GM19438 (cell line): ENCODE results near the gene ABITRAM.
"Not testable (repeated sequence)": the region's sequence is repeated elsewhere in the genome, so short reads cannot be mapped to it uniquely, and the experiment has no call there.

Experiments used
- ATAC-seq: cut with Tn5 transposase; IDR thresholded peaks from one replicate; pipeline ENCODE4 v1.9.1; 2021; ENCODE audit warnings: low read depth; ENCODE audit not compliant: unreplicated experiment

The ABITRAM gene, protein sequence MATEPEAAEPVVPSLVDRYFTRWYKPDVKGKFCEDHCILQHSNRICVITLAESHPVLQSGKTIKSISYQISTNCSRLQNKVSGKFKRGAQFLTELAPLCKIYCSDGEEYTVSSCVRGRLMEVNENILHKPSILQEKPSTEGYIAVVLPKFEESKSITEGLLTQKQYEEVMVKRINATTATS

GRCh38 chr9:108934323-108934893 lies at the start of gene ABITRAM:
Gene ABITRAM (plus strand): TSS chr9:108934400. CDS start chr9:108934487, 87 bp downstream.
- ATAC-seq, result peak; percentile 79

DNA sequence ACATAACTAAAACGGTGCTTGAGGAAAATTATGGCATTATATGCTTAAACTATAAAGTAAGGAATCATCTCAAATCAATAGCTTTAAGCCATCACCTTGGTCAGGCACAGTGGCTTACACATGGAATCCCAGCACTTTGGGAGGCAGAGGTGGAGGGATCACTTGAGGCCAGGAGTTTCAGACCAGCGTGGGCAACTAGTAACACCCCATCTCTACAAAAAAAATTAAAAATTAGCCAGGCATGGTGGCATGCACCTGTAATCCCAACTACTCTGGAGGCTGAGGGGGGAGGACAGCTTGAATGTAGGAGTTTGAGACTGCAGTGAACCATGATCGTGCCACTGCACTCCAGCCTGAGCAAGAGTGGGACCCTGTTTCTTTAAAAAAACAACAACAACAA lies 49.5 kb upstream of the ABITRAM start:
- no peak for ATAC-seq

DNA sequence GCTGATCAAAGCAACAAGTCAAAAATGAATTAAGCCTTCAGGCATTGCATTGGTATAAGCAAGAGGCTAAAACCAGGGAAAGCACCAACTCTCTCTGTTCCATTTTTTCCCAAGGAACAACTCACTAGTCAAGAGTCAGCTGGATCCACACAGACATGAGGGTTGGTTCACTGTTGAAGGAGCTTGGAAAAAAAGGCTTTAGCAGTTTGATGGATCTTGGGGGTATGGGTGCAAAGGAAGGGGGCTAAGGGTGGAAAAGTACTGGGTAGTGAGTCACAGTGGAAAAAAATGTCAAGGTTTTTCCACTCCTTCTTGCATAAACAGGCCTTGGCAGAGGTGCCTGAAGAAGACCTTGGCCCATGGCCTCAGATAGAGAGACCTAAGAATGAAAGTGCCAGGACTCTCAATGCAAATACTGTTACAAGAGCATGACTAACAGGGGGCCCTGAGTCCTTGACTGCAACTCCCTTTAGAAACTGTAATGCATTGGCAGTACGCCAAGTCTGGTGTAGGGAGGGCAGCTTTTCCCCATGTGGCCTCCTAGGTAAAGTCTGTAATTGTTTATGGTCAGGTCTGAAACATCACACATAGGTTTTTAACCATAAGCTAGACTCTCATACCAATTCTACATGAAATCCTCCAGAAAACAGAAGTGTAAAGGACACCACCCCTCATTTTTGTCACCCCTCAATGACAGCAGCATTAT lies 48.4 kb upstream of the ABITRAM start:
- peak; percentile 97 for ATAC-seq

DNA sequence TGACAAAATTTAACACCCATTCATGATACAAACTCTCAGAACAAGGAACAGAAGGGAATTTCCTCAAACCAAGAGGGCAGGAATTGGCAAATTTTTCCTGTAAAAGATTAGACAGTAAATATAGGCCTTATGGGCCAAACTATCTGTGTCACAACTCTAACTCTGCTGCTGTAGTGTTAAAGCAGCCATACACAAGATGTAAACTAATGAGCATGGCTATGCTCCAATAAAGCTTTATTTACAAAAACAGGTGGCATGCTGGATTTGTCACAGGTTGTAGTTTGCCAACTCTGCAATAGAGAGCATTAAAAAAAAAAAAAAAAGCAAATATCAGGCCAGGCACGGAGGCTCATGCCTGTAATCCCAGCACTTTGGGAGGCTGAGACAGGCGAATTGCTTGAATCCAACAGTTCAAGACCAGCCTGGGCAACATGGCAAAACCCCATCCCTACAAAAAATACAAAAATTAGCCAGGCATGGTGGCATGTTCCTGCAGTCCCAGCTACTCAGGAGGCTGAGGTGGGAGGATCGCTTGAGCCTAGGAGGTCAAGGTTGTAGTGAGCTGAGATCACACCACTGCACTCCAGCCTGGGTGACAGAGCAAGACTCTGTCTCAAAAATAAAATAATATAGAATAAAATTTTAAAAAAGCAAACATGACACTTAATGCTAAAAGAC lies 47.5 kb upstream of the ABITRAM start:
- not testable (repeated sequence) for ATAC-seq

DNA sequence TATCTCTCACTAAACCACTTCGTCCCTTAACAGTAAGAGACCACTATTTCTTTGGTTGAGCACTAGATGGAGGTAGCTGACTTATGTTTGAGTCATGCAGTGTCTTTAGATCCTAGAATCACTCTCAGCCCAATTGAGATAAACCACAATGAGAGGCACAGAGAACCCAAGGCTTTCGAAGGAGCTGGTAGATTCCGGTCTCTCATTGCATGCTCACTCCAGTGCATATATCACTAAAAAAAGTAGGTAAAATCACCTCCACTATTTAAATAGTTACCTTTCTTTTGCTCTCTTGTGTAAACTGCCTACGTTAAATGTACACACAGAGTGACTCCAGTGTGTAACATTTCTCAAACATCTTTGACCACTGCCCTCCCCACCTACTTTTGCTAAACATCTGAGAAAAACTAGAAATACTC lies 44.5 kb upstream of the ABITRAM start:
- ATAC-seq, result no peak

DNA sequence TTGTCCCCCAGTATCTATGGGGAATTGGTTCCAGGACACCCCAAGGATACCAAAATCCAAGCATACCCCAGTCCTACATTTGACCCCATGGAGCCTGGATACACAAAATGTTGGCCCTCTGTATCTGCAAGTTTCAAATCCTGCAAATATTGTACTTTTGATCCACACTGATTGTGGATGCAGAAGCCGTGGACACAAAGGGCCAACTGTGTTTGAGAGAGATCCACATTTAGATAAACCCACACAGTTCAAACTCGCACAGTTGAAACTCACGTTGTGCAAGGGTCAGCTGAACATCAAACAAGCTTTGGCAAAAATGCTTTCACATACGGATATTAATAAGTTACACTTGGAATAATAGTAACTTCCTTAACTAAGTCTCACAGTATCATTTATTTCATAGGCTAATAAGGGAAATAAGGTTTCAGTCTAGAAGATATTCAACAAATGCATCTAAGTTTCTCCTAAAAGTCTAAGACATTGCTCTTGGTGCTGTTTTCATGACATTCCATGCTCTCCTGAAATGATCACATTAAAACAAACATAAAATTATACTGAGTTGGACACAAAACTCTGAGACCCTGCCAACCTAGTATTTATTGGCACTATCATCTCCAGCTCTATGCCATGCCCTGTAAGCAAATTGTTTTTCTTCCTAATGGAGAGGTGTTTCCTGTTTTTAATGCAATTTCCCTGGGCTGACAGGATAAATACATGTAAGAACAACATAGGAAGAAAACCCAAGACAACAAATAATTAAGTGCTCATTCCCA lies 39.8 kb upstream of the ABITRAM start:
- no peak for ATAC-seq

GRCh38 chr9:108897324-108898096 lies 36.7 kb upstream of the ABITRAM start:
- ATAC-seq, result no peak

DNA sequence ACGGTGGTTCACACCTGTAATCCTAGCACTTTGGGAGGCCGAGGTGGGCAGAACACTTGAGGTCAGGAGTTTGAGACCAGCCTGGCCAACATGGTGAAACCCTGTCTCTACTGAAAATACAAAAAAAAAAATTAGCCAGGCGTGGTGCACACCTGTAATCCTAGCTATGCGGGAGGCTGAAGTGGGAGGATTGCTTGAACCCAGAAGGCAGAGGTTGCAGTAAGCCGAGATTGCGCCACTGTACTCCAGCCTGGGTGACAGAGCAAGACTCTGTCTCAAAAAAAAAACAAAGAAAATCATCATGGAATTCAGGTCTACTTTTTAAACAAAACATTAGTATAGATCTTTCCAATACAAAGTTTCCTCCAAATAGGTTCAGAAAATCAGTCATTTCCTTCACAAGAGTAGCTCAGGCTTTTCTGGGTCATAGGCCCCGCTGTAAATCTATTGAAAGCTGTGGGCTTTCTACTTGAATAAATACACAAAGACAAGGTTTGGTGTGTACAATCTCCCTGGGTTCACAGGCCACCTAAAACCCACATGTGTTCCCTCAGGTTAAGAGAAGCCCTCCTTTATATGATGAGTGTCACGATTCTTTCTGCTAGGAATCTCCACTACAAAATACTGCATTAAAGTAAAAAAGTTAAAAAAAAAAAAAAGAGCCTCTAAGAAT lies 35.0 kb upstream of the ABITRAM start:
- ATAC-seq, result not testable (repeated sequence)

- no peak for ATAC-seq
Measured at GRCh38 chr9:108900176-108900575, 34.0 kb upstream of the ABITRAM start.

- ATAC-seq, result no peak
Measured at GRCh38 chr9:108903420-108904103, 30.6 kb upstream of the ABITRAM start.

DNA sequence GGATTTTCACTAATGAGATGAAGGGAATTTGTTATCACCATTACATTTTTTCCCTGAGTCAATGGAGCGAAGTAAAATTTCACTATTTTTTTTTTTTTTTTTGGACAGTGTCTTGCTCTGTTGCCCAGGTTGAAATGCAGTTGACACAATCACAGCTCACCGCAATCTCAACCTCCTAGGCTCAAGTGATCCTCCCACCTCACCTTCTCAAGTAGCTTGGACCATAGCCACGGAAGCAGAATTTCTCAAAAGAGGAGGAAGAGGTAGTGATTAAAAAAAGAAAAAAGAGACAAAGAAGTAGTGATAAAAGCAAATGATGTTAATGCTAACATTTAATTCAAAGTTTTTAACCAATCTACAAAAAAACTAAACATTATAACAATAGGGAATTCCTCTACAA lies 30.0 kb upstream of the ABITRAM start:
- ATAC-seq, result no peak

GRCh38 chr9:108905494-108905893 lies 28.7 kb upstream of the ABITRAM start:
- no peak for ATAC-seq

DNA sequence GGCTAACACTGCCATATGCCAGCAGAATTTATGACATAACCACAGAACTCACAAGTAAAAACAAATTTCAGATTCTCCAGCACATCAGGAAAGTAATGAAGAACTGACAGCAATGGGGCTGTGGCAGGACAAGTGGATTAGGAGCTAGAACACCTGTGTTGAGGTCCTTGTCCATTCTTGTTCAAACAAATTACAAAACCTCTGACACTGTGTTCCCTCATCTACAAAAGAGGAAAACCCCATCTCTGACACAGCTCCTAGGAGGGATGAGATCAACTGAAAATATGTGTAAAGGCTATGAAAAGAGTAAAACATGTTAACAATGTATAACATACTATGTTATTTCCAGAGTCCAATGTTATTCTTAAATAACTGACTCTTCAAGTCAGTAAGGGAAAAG lies 23.8 kb upstream of the ABITRAM start:
- no peak for ATAC-seq

- no peak for ATAC-seq
Measured at GRCh38 chr9:108910914-108911313, 23.3 kb upstream of the ABITRAM start.

DNA sequence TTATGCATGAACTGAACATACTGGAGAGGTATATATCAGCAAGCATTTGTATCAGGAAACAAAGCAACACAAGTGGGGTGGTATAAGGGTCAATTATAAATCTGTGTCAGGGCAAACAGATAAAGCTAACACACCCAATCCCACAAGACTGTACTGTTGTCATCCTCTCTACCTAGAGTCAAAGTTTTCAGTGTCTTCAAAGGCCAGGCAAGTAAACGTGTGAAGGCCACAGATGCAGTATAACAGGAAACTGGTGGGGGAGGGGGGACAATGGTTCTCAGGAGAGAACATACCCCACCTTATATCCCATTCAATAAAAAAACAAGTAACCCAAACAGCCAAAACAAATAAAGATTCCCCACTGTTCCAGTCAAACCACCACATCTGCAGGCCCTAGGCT lies 22.4 kb upstream of the ABITRAM start:
- ATAC-seq, result no peak

- no peak for ATAC-seq
Measured at GRCh38 chr9:108913391-108913790, 20.8 kb upstream of the ABITRAM start.

- ATAC-seq, result no peak
Measured at GRCh38 chr9:108919517-108919916, 14.7 kb upstream of the ABITRAM start.

GRCh38 chr9:108920401-108920800 lies 13.8 kb upstream of the ABITRAM start:
- not testable (repeated sequence) for ATAC-seq

GRCh38 chr9:108921200-108921599 lies 13.0 kb upstream of the ABITRAM start:
- no peak for ATAC-seq
